Measurements from ENCODE around the gene ARMC3.
"Not testable (repeated sequence)": the region's sequence is repeated elsewhere in the genome, so short reads cannot be mapped to it uniquely, and the experiment has no call there.

- TF ChIP-seq CTCF (IDR thresholded peaks at IDR 0.05); EZH2 (IDR thresholded peaks at IDR 0.05; ENCODE audit: borderline replicate concordance, insufficient read depth, low read depth, low read length, poor library complexity, severe bottlenecking): not testable (repeated sequence)
These were observed 1.2 kb downstream of the ARMC3 start for GRCh38 chr10:22929053-22929452.
